HG03457 (cell line): ENCODE results near the gene OR8B8.
A peak's percentile ranks its signal among the peaks of the same experiment; 100 is the strongest.
"Not testable (repeated sequence)": the region's sequence is repeated elsewhere in the genome, so short reads cannot be mapped to it uniquely, and the experiment has no call there.

Source experiments
- ATAC-seq: cut with Tn5 transposase; IDR thresholded peaks from one replicate; pipeline ENCODE4 v1.9.1; 2021; ENCODE audit warnings: moderate number of reproducible peaks; ENCODE audit not compliant: unreplicated experiment

The OR8B8 gene, protein sequence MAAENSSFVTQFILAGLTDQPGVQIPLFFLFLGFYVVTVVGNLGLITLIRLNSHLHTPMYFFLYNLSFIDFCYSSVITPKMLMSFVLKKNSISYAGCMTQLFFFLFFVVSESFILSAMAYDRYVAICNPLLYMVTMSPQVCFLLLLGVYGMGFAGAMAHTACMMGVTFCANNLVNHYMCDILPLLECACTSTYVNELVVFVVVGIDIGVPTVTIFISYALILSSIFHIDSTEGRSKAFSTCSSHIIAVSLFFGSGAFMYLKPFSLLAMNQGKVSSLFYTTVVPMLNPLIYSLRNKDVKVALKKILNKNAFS

DNA sequence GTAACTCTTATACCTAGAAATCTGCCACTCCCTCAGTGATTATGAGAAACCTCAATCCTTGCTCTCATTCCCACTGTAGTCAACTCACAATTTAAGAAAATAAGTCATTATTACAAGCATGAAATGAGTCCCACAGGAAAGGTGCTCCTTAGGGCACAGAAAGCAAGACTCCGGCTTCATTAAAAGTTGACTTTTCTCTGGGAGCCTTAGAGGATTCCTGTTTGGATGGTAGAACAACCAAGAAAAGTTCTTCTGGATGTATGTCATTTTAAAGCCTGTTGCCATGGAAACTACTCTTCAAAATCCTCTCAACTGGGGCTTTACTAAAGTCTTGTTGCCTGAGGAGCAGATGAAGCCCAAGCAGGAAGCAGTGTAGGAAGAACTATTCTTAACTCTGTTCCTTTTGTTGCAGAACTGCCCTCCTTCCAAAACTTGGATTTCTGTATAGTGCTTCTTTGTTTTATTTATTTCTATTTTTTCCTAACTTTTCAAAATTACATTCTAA lies at the start of gene OR8B8:
OR8B8 (minus strand) TSS at position 51 of the 505 bp plus-strand sequence. CDS start 4,611 bp downstream, outside the sequence.
- ATAC-seq, result no peak

DNA sequence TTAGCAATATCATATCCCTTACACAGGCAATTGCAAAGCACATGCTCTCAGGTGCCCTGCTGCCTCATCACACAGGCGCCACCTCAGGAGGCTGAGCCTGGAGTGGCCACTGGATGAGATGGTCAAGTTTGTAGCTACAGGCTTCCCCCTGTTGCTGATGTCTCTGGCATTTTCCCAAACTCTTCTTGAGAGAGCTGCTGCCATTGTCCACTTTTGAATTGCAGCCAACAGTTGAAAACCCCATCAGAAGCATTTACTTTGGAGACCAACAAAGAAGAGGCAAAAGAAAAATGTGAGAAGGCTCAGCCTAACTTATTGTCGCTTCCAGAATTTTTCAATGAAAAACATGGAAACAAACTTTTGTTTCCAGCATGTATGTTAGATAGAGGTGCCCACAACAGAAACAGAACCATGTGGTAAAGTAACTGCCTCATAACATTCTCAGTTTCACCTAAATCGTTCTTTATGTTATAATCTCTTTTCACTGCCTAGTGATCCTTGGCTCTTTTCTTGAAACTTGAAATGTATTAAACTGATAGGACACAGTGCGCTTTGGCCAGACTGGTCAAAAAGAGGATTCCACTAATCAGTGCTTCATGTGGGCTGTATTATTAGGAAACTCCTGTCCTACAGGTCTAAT lies 47.6 kb upstream of the OR8B8 start:
- no peak for ATAC-seq

DNA sequence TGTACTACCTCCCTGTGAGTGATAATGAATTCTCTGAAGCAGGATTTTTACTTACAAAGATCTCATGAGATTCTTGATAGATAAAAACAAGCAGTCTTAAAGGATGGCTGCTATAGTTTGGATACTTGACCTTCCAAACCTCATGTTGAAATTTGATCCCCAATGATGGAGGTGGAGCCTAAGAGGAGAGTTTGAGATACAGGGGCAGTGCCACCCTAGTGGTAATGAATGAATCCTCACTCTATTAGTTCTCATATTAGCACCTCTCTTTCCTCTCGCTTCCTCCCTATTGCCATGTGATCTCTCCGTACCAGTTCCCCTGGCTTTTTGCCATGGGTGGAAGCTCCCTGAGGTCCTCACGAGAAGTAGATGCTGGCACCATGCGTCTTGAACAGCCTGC lies 37.9 kb upstream of the OR8B8 start:
- no peak for ATAC-seq

DNA sequence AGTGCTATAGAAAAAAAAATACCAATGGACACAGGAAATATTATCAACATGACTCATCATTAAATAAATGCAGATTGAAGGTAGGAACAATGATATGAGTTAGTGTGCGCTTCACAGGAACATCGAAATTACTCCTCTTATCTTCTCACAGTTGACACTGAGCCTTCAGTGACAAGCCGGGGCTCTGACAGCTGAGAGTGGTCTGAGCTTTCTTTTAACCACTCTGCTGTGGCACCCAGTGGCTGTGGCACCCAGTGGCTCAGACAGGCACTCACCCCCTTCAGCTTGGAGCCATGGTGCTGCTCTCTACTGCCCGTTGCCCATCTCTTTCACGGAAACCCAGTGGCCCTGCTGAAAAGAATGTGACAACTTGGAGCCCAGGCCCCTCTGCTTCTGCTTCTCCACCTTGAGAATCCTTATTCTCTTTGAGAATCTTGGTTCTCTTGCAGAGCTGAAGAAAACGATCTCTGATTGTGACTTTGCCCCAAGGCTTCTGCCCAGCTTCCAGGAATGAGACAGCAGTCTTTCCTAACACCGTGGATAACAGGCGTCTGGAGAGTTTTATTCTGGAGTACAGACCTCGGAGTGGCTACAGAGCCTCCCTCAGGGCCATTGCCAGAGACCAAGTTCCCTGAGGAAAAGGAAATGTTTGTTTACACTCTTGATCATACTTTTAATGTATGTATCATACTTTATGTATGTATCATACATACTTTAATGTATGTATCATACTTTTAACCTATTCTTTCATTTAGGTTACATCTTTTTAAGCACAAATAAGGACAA lies 37.1 kb upstream of the OR8B8 start:
- no peak for ATAC-seq

DNA sequence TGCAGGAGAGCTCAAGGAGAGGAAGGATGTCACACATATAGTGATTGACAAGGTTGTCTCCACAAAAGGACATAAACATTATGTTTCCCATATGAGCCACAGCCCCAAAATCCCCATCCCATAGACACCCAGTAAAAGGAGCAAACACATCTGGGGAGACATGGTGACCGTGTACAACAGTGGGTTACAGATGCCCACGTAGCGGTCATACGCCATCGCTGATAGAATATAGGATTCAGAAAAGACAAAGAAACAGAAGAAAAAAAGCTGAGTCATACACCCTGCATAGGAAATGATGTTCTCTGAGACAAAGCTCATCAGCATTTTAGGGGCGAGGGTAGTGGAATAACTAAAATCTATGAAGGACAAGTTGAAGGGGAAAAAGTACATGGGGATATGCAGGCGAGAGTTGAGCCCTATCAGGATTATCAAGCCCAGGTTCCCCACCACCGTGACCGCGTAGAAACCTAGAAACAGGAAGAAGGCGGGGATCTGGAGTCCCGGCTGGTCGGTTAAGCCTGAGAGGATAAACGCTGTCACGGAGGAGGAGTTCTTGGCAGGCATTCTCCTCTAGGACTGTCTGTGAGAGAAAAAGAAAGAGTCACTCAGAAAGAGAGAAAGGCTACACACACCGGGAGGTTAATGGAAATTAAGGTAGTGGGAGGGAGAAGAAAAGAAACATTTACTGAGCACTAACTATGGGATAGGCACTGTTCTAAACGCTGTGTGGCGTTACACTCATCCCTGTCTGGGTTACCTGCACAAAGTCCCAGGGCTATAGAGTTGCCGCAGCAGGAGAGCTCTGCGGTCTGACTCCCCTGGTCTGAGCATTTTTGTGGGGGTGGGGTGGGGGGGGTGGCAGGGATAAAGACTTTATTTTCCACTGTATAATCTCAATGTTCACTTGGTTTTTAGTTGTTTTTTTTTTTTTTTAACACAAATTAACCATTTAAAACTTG lies 36.1 kb upstream of the OR8B8 start:
- ATAC-seq, result peak; percentile 50

DNA sequence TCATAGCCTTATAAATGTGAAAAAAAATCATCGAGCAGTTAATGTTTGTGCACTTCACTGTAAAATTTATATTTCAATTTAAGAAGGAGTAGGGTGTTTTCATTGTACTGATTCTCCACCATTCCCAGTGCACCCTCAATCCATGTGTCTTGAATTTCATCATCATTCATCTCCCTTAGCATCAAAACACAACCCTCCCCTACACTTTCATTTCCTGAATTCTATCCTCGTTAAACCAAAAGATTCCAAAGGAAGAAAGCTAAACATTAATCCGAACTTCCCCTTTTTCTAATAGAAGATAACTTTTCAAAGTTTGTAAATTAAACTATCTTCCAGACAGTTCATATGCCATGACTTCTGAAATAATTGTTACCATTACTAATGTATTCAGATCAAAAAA lies 34.1 kb upstream of the OR8B8 start:
- ATAC-seq, result no peak

DNA sequence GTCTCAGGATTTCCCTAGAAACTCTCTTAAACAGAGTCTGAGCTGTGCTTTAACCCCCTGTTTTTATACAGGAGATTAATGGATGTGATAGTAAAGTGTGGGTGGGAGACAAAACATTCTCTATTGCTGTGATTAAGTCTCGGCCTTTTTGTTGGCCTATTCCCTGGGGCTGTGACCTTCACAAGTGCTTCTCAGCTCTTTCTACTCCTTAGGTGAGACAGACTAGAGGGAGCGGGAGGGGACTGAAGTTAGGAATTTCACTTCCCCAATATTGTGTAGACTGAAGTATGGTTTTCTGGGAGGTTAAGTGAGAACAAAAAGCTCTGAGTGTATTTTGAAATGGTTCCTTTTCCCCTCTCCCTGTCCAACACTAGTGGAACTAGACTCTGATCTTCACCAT lies 29.8 kb upstream of the OR8B8 start:
- ATAC-seq, result no peak

DNA sequence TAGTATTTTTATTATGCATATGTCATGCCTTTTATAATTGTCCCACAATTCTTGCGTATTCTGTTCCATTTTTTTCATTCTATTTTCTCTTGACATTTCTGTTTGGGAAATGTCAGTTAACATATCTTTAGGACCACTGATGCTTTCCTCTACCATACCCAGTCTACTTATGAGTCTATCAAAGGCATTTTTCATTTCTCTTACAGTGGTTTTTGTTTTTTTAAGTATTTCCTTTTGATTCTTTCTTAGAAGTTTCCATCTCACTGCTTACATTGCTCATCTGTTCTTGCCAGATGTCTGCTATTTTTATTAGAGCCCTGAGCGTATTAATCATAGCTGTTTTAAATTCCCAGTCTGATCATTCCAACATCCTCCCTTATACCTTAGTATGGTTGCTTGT lies 29.3 kb upstream of the OR8B8 start:
- no peak for ATAC-seq

DNA sequence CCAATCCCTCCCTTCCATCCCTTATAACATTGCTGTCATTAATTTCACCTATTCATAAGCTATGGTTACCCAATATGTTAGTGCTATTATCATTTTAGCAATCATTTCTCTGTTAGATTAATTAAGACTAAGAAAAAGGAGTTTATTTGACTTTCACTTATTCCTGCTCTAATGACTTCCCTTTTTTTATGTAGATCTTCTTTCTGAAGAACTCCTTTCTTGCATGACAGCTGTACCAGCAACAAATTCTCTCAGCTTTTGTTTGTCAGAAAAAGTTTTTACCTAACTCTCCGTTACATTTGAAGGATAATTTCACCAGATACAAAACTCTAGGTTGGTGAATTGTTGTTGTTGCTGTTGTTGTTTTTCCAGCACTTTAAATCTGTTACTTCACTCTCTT lies 28.6 kb upstream of the OR8B8 start:
- no peak for ATAC-seq

DNA sequence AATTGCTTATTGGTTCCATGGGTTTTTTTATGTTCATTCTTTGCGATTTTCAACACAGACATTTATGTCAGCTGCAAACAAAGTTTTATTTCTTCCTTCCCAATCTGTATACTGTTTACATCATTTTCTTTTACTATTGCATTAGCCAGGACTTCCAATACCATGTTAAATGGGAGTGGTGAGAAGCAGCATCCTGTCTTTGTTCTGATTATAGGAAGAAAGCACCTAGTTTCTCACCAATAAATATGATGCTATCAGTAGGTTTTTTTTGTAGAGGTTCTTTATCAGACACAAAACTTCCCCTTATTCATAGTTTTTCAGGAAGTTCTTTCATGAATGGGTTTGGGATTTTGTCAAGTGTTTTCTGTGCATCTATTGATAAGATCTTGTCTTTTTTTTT lies 28.0 kb upstream of the OR8B8 start:
- no peak for ATAC-seq

DNA sequence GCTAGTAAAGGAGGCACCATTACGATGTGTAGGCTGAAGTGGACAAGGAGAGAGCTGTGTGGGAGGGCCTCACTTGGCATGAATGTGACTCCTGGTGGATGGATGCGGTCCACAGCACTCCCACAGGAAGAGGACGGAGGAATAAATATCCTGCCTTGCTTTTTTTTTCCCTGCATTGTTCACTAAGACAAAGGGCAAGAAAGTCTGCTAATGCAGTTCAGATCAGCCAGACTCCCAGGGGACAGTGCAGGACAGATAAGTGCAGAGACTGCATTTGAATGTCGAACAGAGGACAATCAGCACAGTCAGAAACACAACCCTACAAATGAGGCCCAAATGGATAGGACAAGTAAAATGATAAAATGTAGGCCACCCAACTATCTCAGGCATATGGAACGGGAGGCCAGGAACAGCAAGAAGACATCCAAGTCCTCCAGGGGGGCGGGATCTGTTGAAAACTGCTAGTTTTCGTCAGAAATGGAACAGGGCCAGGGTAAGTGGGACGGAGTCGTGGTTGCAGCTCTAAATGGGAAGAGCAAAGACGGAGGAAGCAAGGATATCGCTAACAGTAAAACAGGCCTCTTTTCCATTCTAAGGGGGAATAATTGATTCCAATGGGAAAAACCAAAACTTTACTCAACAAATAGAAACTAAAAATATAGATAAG lies 25.2 kb upstream of the OR8B8 start:
- ATAC-seq, result no peak

DNA sequence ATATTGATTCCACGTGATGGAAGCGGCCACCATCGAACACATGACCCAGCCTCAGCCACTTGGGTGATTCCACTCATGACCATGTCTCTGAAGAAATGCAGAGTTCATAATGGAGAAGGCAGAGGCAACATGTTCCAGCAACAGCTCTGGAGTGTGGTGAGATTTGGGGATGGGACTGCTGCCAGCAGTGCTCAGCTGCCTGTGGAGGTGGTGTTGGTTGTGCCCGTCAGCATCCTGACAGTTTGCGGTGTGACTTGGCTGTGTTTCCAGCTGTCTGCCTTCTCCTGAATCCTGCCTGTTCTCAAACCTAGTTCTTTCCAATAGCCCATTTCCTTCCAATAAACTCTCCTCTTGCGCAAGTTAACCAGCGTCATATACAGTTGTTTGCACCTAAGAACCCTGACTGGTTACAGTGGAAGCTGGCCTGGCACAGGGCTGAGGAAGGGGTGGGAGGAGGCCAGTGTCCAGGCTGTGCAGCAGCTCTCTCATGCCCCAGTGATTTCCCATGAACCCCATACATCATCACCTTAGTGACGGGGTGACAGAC lies 22.0 kb upstream of the OR8B8 start:
- no peak for ATAC-seq

DNA sequence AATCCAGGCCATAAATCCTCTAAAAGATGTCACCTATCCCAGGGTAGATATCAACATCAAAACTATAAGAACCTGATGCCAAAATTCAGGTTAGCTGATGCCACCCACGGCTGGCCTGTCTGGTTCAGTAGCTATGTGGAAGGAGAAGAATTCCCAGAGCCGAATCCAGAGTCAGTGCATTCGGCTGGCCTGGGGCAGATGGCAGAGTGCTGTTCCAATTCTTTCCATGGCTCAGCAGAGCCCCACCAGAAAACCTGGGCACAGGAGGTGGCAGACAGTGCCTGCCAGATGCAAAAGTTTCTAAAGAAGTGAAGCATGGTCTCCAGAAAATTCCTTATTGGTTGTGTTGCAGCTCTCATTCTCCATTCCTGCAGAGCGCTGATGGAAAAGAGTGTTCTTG lies 19.9 kb upstream of the OR8B8 start:
- ATAC-seq, result no peak

DNA sequence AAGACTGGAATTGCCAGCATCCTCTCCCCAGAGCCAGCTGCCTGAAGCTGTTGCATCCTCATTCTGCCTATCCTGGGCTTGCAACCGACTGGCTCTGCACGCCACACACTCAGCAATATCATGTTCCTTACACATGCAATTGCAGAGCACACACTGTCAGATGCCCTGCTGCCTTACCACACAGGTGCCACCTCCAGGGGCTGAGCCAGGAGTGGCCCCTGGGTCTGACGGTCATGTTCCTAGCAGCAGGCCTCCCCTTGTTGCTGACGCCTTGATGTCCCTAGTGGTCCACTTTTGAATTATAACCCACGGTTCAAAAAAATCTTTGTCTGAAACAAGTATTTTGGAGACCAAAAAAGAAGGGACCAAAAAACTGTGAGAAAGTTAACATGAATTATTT lies 18.5 kb upstream of the OR8B8 start:
- no peak for ATAC-seq

DNA sequence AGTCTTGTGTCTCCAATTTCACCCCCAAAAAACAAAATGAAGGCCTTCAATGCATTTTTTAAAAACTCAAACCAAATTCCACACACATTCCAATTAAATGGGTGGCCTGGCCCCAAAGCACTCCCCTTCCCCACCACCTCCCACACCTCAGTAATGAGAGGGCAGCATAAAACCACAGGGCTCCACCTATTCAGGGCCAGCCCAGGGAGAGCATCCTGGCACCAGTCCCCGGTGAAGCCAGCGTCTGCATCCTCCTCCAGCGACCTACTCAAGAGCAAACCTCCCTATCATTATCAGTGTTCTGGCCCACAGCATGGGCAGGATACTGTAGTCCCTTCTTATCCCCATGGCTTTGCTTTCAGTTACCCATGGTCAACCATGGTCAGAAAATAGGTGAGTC lies 17.8 kb upstream of the OR8B8 start:
- ATAC-seq, result no peak

DNA sequence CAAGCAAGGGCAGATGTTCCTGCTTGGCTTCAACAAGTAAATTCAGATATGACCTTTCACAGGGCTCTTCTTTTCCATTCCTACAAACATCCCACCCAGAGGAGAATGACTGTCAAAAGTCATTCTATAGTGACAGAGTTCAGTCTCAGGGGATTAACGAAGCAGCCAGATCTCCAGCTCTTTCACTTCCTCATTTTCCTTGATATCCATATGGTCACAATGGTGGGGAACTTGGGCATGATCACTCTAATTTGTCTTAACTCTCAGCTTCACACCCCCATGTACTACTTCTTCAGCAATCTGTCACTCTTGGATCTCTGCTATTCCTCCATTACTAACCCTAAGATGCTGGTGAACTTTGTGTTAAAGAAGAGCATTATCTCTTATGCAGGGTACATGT lies 15.0 kb upstream of the OR8B8 start:
- ATAC-seq, result no peak

DNA sequence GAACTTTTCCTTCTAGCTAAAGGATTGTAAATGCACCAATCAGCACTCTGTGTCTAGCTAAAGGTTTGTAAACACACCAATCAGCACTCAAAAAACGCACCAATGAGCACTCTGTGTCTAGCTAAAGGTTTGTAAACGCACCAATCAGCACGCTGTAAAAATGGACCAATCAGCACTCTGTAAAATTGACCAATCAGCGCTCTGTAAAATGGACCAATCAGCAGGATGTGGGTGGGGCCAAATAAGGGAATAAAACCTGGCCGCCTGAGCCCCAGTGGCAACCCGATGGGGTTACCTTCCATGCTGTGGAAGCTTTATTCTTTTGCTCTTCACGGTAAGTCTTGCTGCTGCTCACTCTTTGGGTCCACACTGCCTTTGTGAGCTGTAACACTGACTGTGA lies 13.9 kb upstream of the OR8B8 start:
- not testable (repeated sequence) for ATAC-seq

DNA sequence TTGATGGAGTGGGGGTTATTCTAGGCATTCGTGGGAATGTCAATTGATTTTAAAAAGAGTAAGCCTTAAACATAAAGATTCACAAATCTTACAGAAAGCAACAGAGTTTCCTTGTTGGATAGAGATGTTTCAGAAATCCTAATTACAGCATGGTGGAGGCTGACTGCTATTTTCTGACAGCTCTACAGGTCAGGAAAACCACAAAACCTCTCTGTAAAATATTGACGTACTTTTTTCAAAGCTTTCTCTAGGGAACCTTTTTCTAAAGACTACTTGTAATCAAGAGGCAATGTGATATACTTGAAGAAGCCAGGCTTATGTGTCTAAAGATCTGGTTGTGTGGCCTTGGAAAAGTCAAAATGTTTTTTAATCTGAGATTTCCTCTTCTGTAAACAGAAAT lies 9.1 kb upstream of the OR8B8 start:
- no peak for ATAC-seq

DNA sequence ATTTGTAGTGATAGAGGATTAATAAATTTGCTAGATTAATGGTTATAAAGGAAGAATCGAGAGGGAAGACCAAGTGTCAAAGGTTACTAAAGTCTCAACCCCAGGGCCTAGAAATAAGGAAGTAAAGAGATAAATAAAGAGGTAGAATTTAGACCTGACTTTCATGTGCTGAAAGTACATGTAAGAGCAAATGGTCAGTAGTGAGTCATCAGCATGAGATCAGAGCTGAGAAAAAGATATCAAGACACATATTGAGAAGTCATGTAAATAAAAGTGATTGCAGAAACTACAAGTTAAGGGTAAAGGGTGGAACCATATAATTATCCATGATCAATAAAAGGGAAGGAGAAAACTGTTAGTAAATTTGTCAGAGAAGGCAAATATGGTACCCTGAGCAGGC lies 1.4 kb upstream of the OR8B8 start:
- no peak for ATAC-seq

DNA sequence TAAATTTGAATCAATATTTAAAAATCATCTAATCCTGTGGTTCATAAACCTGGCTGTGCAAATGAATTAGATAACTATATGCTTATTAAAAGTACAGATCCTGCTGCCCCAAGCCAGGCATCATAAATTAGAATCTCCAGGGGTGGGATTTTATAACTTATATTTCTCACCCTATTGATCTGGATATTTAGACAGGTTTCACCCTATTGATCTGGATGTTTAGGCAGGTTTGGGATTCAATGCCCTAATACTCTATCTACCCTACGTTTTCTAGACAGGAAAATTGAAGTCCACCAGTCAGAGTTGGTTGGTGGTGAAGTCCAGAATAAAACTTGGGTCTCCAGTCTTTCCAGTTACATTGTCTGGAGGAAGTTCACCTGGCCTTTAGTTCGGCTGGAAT lies 2.6 kb downstream of the OR8B8 start:
- ATAC-seq, result no peak
